Naive thymus-derived CD4-positive, alpha-beta T cell (primary cell): ENCODE data around the gene VRK2. TPM values are rescaled to one million over a fixed set of nuclear protein-coding genes. Genes with fewer than 3 reads are reported as not detected.

Experiments
- ATAC-seq: fragments of 150-1000 bp; cut with Tn5 transposase; 2 replicates; pipeline ENCODE4 v1.10.0; 2021; ENCODE audit warnings: mild to moderate bottlenecking, moderate library complexity
- CTCF ChIA-PET: fragments of 350-600 bp; sonication (Branson Sonifier 250); formaldehyde crosslinking; loops from one replicate; lab custom pipeline; 2021; ENCODE audit warnings: antibody characterized with exemption; lab: Charles Lee
- POLR2A ChIA-PET: fragments of 350-600 bp; sonication (Branson Sonifier 250); formaldehyde crosslinking; loops from one replicate; lab custom pipeline; 2021; ENCODE audit warnings: antibody characterized with exemption, inconsistent platforms; lab: Charles Lee
- DNase-seq, 9 donors: peaks; one replicate each; pipeline versions ENCODE4 v3.0.0 to v3.0.0-alpha.2; 2020 to 2022; ENCODE audit warnings: mixed read lengths in 1 of 9
- H3K27ac ChIP-seq: one replicate; pipeline ENCODE4 v1.7.0; 2013; ENCODE audit warnings: mild to moderate bottlenecking, low read depth, low read length, moderate library complexity
- H3K27me3 ChIP-seq, 2 donors: one replicate each; pipeline ENCODE4 v1.7.0; 2013; ENCODE audit warnings: low read length in 2 of 2, mild to moderate bottlenecking in 2 of 2, moderate library complexity in 2 of 2; ENCODE audit not compliant: control insufficient read depth in 2 of 2, insufficient read depth in 2 of 2
- H3K36me3 ChIP-seq, 3 experiments: 1 replicate in 2 of 3; 2 replicates in 1 of 3; pipeline ENCODE4 v1.7.0; 2013; ENCODE audit warnings: low read length in 3 of 3, mild to moderate bottlenecking in 3 of 3, moderate library complexity in 1 of 3; ENCODE audit not compliant: insufficient read depth in 3 of 3, control insufficient read depth in 2 of 3
- H3K4me1 ChIP-seq, 2 donors: one replicate each; pipeline ENCODE4 v1.7.0; 2013; ENCODE audit warnings: low read length in 2 of 2, mild to moderate bottlenecking in 2 of 2, moderate library complexity in 1 of 2; ENCODE audit not compliant: control insufficient read depth in 2 of 2, insufficient read depth in 2 of 2
- H3K4me3 ChIP-seq: 2 replicates; pipeline ENCODE4 v1.7.0; 2013; ENCODE audit warnings: mild to moderate bottlenecking, low read length
- H3K9me3 ChIP-seq, 3 experiments: 1 replicate in 2 of 3; 2 replicates in 1 of 3; pipeline ENCODE4 v1.7.0; 2013; ENCODE audit warnings: low read length in 3 of 3; ENCODE audit not compliant: control insufficient read depth in 2 of 3
- H3K27ac Mint-ChIP-seq, 9 donors: one replicate each; pipeline ENCODE4 v1.8.0; 2020 to 2022; ENCODE audit warnings: mixed read lengths in 9 of 9, mild to moderate bottlenecking in 8 of 9, moderate library complexity in 5 of 9, inconsistent platforms in 2 of 9
- H3K27me3 Mint-ChIP-seq, 5 donors: one replicate each; pipeline ENCODE4 v1.8.0; 2021 to 2022; ENCODE audit warnings: mixed read lengths in 5 of 5, mild to moderate bottlenecking in 1 of 5
- H3K36me3 Mint-ChIP-seq, 5 donors: one replicate each; pipeline ENCODE4 v1.8.0; 2020 to 2022; ENCODE audit warnings: mixed read lengths in 5 of 5, mild to moderate bottlenecking in 3 of 5, inconsistent platforms in 1 of 5
- H3K4me1 Mint-ChIP-seq, 7 donors: one replicate each; pipeline ENCODE4 v1.8.0; 2020 to 2022; ENCODE audit warnings: mixed read lengths in 7 of 7, mild to moderate bottlenecking in 3 of 7, inconsistent platforms in 1 of 7
- H3K4me3 Mint-ChIP-seq, 10 donors: one replicate each; pipeline ENCODE4 v1.8.0; 2020 to 2022; ENCODE audit warnings: mild to moderate bottlenecking in 10 of 10, mixed read lengths in 10 of 10, moderate library complexity in 6 of 10, inconsistent platforms in 2 of 10
- H3K9me3 Mint-ChIP-seq, 11 donors: one replicate each; pipeline ENCODE4 v1.8.0; 2020 to 2022; ENCODE audit warnings: mixed read lengths in 11 of 11, mild to moderate bottlenecking in 4 of 11, inconsistent platforms in 1 of 11, moderate library complexity in 1 of 11
- intact Hi-C, 2 donors: fragments of 100-400 bp; cut with micrococcal nuclease; formaldehyde crosslinking; loops; one replicate each; pipeline ENCODE4 v1.15.1; 2023
- polyA plus RNA-seq, 2 donors: library from polyadenylated mRNA; unstranded; fragments of 300-500 nt; fragmentation: Illumina TruSeq; gene quantifications; one replicate each; pipeline ENCODE4 v1.2.3, GENCODE V29; 2021
- total RNA-seq, 6 experiments: library from RNA in 5 of 6; stranded (reverse) in 5 of 6; gene quantifications; 1 replicate in 5 of 6; 2 replicates in 1 of 6; pipeline ENCODE4 v1.2.3 and lab custom pipeline; 2021 to 2026

The VRK2 gene
- total and polyA plus RNA-seq, 7 experiments from 2014 or later = 13.1 to 24.5 (median 15.2) TPM

DNA sequence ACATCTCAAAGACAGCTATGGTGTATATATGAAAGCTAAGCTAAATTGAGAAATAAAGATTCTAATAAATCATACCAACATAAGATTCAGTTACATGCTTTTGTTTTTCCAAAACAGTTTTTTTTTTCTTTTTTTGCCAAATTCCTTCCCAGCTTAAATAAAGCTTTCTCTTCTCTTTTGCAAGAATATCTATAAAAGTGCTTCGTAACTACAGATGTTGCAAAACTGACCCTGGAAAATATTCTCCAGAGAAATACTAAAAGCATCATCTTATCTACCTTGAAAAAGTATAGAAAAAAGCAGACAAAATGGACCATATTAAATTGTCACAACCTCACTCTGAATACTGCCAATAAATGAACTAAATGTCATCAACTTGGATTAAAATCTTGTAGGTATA lies 155.8 kb downstream of the VRK2 start:
- CTCF ChIA-PET = no interaction called here
- intact Hi-C loops = no loop called here
- no peak for DNase-seq
- no peak for ATAC-seq
- H3K4me1 ChIP-seq = no peaks in the 10 kb centered on the region
- no peaks in the 10 kb centered on the region for H3K36me3 ChIP-seq
- H3K4me3 ChIP-seq = no peak overlapping the region
- Mint-ChIP-seq H3K27me3 (no peaks in the 10 kb centered on the region), H3K36me3 (peaks cover 0 to 2% (median 0%) of the 10 kb centered on the region in 5 donors), H3K4me3 (no peak overlapping the region), H3K9me3 (no peaks in the 10 kb centered on the region), H3K4me1 (peaks cover 0 to 3% (median 0%) of the 10 kb centered on the region in 7 donors), H3K27ac (no peak overlapping the region)
- H3K27ac ChIP-seq = no peak overlapping the region
- H3K27me3 ChIP-seq = no peaks in the 10 kb centered on the region
- POLR2A ChIA-PET = no interaction called here
- no peaks in the 10 kb centered on the region for H3K9me3 ChIP-seq

DNA sequence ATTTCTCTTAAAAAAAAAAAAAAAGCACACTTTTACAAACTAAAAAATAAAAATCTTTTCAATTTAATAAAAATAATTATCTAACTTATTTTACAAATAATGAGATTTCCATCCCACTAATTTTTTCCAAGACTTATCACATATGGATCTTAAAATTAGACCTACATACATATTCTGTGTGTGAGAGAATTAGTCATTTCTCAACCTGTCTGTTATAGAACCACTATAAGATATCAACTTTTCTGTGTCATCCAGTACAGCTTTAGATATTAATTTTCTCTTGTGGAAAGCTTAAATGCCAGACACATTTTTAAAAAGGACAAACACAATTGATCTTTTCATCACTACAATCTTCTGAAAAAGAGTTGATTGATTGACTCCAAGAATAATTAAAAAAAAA lies 156.4 kb downstream of the VRK2 start:
- Histone ChIP-seq H3K27ac (no peak overlapping the region), H3K4me3 (no peak overlapping the region), H3K4me1 (no peaks in the 10 kb centered on the region), H3K9me3 (no peaks in the 10 kb centered on the region), H3K27me3 (no peaks in the 10 kb centered on the region), H3K36me3 (no peaks in the 10 kb centered on the region)
- DNase-seq (no peak), ATAC-seq (no peak)
- Mint-ChIP-seq H3K9me3 (no peaks in the 10 kb centered on the region), H3K4me1 (peaks cover 0 to 1% (median 0%) of the 10 kb centered on the region in 7 donors), H3K27me3 (no peaks in the 10 kb centered on the region), H3K4me3 (no peak overlapping the region), H3K36me3 (peaks cover 0 to under 1% (median 0%) of the 10 kb centered on the region in 5 donors), H3K27ac (no peak overlapping the region)
- POLR2A ChIA-PET = no interaction called here
- CTCF ChIA-PET = interaction anchor here (0.6 kb wide), 1 partner anchor 73 kb away, joined by 3 read pairs; no protein-coding TSS in a partner anchor
- intact Hi-C loops = no loop called here

DNA sequence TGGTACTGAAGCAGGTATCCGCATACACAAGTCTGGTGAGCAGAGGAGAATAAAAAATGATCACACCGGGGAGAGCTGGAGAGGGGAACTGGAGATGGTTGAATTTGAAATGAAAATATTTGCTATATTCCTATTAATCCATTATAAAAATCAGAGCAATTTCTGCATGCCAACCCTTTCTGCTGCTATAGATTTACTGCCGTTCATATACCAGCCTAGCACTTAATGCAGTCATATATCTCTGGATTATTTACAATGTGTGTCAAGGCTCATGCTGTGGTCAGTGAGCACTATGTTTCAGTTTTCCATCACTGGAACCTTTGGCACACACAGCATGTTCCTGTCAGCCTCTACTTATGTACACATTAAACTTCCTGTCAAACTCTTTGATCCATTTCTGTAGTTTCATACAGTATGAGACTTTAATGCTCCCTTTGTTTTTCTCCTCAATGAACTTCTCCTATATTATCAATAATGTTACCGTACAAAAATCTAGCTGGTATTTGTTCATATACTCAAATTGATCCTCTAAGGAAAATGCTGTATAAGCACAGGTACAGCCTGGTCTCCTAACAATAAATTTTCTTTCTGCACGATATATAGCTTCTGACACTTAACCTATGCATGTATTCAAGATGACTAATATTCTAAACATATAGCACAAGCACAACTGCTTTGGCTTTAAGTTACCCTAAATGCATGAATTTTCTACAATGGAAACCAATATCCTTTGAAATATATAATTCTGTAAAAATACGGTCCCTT lies 157.8 kb downstream of the VRK2 start:
- DNase-seq (no peak), ATAC-seq (no peak)
- H3K4me3 Mint-ChIP-seq = no peak overlapping the region
- peaks cover 0 to 1% (median 0%) of the 10 kb centered on the region in 7 donors for H3K4me1 Mint-ChIP-seq
- Histone ChIP-seq H3K27ac (no peak overlapping the region), H3K4me1 (no peaks in the 10 kb centered on the region), H3K27me3 (no peaks in the 10 kb centered on the region), H3K9me3 (no peaks in the 10 kb centered on the region), H3K36me3 (no peaks in the 10 kb centered on the region), H3K4me3 (no peak overlapping the region)
- CTCF ChIA-PET = no interaction called here
- H3K9me3 Mint-ChIP-seq = no peaks in the 10 kb centered on the region
- H3K27ac Mint-ChIP-seq = peak overlapping the region in 1 of 9 donors; percentile 11
- intact Hi-C loops = no loop called here
- no peaks in the 10 kb centered on the region for H3K27me3 Mint-ChIP-seq
- no peaks in the 10 kb centered on the region for H3K36me3 Mint-ChIP-seq
- POLR2A ChIA-PET = no interaction called here

DNA sequence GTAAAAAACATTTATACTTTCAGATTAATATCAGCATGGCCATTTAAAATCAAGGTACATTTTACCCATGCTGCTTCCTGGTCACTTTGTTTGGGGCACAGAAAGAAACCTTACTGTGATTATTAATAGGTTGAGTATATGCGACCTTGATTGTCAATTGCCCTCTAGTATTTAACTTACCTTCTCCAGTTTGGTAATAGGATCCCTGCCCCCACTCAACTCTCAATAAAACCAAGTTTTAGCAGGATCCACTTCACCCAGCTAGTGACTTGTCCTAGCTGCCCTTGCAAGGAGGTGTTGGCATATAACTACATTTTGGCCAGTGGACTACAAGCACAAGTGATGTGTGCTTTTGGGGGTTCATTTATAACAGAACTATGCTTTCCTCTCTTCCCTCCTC lies 160.2 kb downstream of the VRK2 start:
- H3K4me1 ChIP-seq = no peaks in the 10 kb centered on the region
- Mint-ChIP-seq H3K27me3 (no peaks in the 10 kb centered on the region), H3K36me3 (peaks cover 4 to 17% (median 9%) of the 10 kb centered on the region in 5 donors), H3K4me3 (no peak overlapping the region), H3K4me1 (peaks cover 0 to 2% (median 0%) of the 10 kb centered on the region in 7 donors), H3K27ac (no peak overlapping the region), H3K9me3 (peaks cover 0 to 19% (median 8%) of the 10 kb centered on the region in 11 donors)
- no peak overlapping the region for H3K27ac ChIP-seq
- no peak overlapping the region for H3K4me3 ChIP-seq
- no peaks in the 10 kb centered on the region for H3K9me3 ChIP-seq
- H3K36me3 ChIP-seq = no peaks in the 10 kb centered on the region
- no peak for ATAC-seq
- intact Hi-C loops = no loop called here
- ChIA-PET POLR2A (no interaction called here), CTCF (no interaction called here)
- DNase-seq = no peak
- no peaks in the 10 kb centered on the region for H3K27me3 ChIP-seq

DNA sequence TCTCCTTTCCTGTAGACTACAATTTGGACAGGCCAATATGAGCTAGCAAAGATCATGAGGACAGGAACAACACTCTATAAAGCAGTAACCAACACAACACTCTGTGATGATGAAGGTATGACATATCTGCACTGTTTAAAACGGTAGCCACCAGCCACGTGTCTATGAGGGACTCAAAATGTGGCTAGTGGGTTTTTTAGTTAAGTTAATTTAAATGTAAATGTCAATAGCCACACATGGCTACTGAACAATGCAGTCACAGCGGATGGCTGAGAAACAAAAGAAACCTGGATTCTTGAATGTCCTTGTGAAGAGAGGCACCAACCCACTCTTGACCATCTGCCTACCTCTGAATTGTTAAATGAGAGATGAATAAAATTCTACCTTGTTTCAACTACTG lies 160.6 kb downstream of the VRK2 start:
- Mint-ChIP-seq H3K9me3 (peaks cover 0 to 22% (median 11%) of the 10 kb centered on the region in 11 donors), H3K4me1 (peaks cover 0 to 4% (median 0%) of the 10 kb centered on the region in 7 donors), H3K27ac (no peak overlapping the region), H3K4me3 (no peak overlapping the region), H3K36me3 (peaks cover 4 to 21% (median 13%) of the 10 kb centered on the region in 5 donors), H3K27me3 (no peaks in the 10 kb centered on the region)
- Histone ChIP-seq H3K4me1 (no peaks in the 10 kb centered on the region), H3K27me3 (no peaks in the 10 kb centered on the region), H3K27ac (no peak overlapping the region), H3K9me3 (no peaks in the 10 kb centered on the region), H3K36me3 (no peaks in the 10 kb centered on the region), H3K4me3 (no peak overlapping the region)
- no peak for ATAC-seq
- intact Hi-C loops = no loop called here
- no peak for DNase-seq
- ChIA-PET CTCF (no interaction called here), POLR2A (no interaction called here)

Other genes with a start within 250 kb of the VRK2 start
- 10 to 100 TPM in 1 of 5 experiments, 1 to 10 TPM in 4; 1.9 to 14.5 (median 4.0) TPM for gene FANCL, start 194.5 kb downstream of the VRK2 start, total RNA-seq
- gene FANCL, start 194.5 kb downstream of the VRK2 start, polyA plus RNA-seq = 1 to 10 TPM in 1 of 2 donors, under 1 TPM in 1; 0.51 to 3.1 TPM